CD4-positive, alpha-beta memory T cell (primary cell): Measurements from ENCODE around the gene ARHGEF19. TPM values are rescaled to one million over a fixed set of nuclear protein-coding genes. Genes with fewer than 3 reads are reported as not detected.

Experiments
- CTCF ChIA-PET: fragments of 350-600 bp; sonication (Branson Sonifier 250); formaldehyde crosslinking; loops from one replicate; lab custom pipeline; 2021; ENCODE audit warnings: inconsistent platforms; ENCODE audit not compliant: partially characterized antibody; lab: Charles Lee
- POLR2A ChIA-PET: fragments of 350-600 bp; sonication (Branson Sonifier 250); formaldehyde crosslinking; loops from one replicate; lab custom pipeline; 2021; ENCODE audit not compliant: partially characterized antibody; lab: Charles Lee
- DNase-seq, 5 donors: peaks; one replicate each; pipeline versions ENCODE4 v3.0.0 to v3.0.0-alpha.2; 2020 to 2022; ENCODE audit warnings: mixed read lengths in 1 of 5
- H3K27ac ChIP-seq: one replicate; pipeline ENCODE4 v1.7.0; 2013; ENCODE audit warnings: low read depth, low read length
- H3K27me3 ChIP-seq: 2 replicates; pipeline ENCODE4 v1.7.0; 2013; ENCODE audit warnings: mild to moderate bottlenecking, low read length, moderate library complexity; ENCODE audit not compliant: insufficient read depth
- H3K36me3 ChIP-seq: 2 replicates; pipeline ENCODE4 v1.7.0; 2013; ENCODE audit warnings: mild to moderate bottlenecking, low read length, moderate library complexity; ENCODE audit not compliant: insufficient read depth
- H3K4me1 ChIP-seq: 2 replicates; pipeline ENCODE4 v1.7.0; 2013; ENCODE audit warnings: mild to moderate bottlenecking, low read length, moderate library complexity; ENCODE audit not compliant: insufficient read depth
- H3K4me3 ChIP-seq, 2 donors: one replicate each; pipeline ENCODE4 v1.7.0; 2013; ENCODE audit warnings: low read length in 2 of 2, mild to moderate bottlenecking in 1 of 2
- H3K9me3 ChIP-seq, 2 donors: one replicate each; pipeline ENCODE4 v1.7.0; 2013; ENCODE audit warnings: low read length in 2 of 2, control low read depth in 1 of 2; ENCODE audit not compliant: control insufficient read depth in 1 of 2
- H3K27ac Mint-ChIP-seq, 7 donors: one replicate each; pipeline ENCODE4 v1.8.0; 2020 to 2021; ENCODE audit warnings: mixed read lengths in 7 of 7, mild to moderate bottlenecking in 6 of 7, inconsistent platforms in 3 of 7, moderate library complexity in 3 of 7
- H3K27me3 Mint-ChIP-seq, 2 donors: one replicate each; pipeline ENCODE4 v1.8.0; 2020 to 2021; ENCODE audit warnings: mixed read lengths in 2 of 2
- H3K36me3 Mint-ChIP-seq, 2 donors: one replicate each; pipeline ENCODE4 v1.8.0; 2020 to 2021; ENCODE audit warnings: mixed read lengths in 2 of 2, inconsistent platforms in 1 of 2, mild to moderate bottlenecking in 1 of 2
- H3K4me1 Mint-ChIP-seq, 4 donors: one replicate each; pipeline ENCODE4 v1.8.0; 2020 to 2021; ENCODE audit warnings: mixed read lengths in 4 of 4, mild to moderate bottlenecking in 1 of 4
- H3K4me3 Mint-ChIP-seq, 8 donors: one replicate each; pipeline ENCODE4 v1.8.0; 2020 to 2021; ENCODE audit warnings: mixed read lengths in 8 of 8, mild to moderate bottlenecking in 7 of 8, moderate library complexity in 6 of 8, inconsistent platforms in 3 of 8
- H3K9me3 Mint-ChIP-seq, 8 donors: one replicate each; pipeline ENCODE4 v1.8.0; 2020 to 2021; ENCODE audit warnings: mixed read lengths in 8 of 8, mild to moderate bottlenecking in 5 of 8, inconsistent platforms in 3 of 8, moderate library complexity in 1 of 8
- intact Hi-C: fragments of 100-400 bp; cut with micrococcal nuclease; formaldehyde crosslinking; loops from one replicate; pipeline ENCODE4 v1.15.1; 2023
- polyA plus RNA-seq, 2 donors: library from polyadenylated mRNA; unstranded; fragments of 300-500 nt; fragmentation: Illumina TruSeq; gene quantifications; one replicate each; pipeline ENCODE4 v1.2.3, GENCODE V29; 2021
- total RNA-seq, 2 experiments: library from RNA; stranded (reverse); gene quantifications; one replicate each; pipeline ENCODE4 v1.2.3, GENCODE V29; 2021

Gene ARHGEF19
- total and polyA plus RNA-seq, 4 experiments from 2014 or later: 7.6 to 16.7 (median 12.1) TPM

GRCh38 chr1:16209132-16209846 is 3.2 kb downstream of the ARHGEF19 start:
- CTCF ChIA-PET: interaction anchor here (1.4 kb wide), 1 partner anchor 139 kb away, joined by 3 read pairs; no protein-coding TSS in a partner anchor
- Mint-ChIP-seq H3K9me3 (no peaks in the 10 kb centered on the region), H3K27me3 (no peaks in the 10 kb centered on the region), H3K4me1 (peaks cover 1 to 23% (median 13%) of the 10 kb centered on the region in 4 donors), H3K27ac (peak overlapping the region in 3 of 7 donors; percentile 36 to 76 (median 43)), H3K4me3 (peak overlapping the region in 4 of 8 donors; percentile 32 to 47 (median 38)), H3K36me3 (peaks cover 0 to 9% of the 10 kb centered on the region in 2 donors)
- H3K9me3 ChIP-seq: no peaks in the 10 kb centered on the region
- H3K27ac ChIP-seq: no peak overlapping the region
- POLR2A ChIA-PET: interaction anchor here (1.8 kb wide), 1 partner anchor 23 kb away, joined by 4 read pairs; no protein-coding TSS in a partner anchor
- DNase-seq: no peak
- peaks cover 20% of the 10 kb centered on the region for H3K4me1 ChIP-seq
- intact Hi-C loops: loop anchor here (5.0 kb wide), 2 partner anchors 143 to 362 kb away; partner anchors contain the start of genes FBXO42 and SPEN
- no peaks in the 10 kb centered on the region for H3K27me3 ChIP-seq
- H3K36me3 ChIP-seq: no peaks in the 10 kb centered on the region
- no peak overlapping the region for H3K4me3 ChIP-seq

- H3K9me3 ChIP-seq: no peaks in the 10 kb centered on the region
- H3K27me3 ChIP-seq: no peaks in the 10 kb centered on the region
- ChIA-PET CTCF (interaction anchor here (1.4 kb wide), 1 partner anchor 138 kb away, joined by 3 read pairs; no protein-coding TSS in a partner anchor), POLR2A (interaction anchor here (1.8 to 3.8 kb wide), 2 partner anchors 9 to 24 kb away, joined by 4 to 42 read pairs; no protein-coding TSS in a partner anchor)
- Mint-ChIP-seq H3K27ac (peak overlapping the region in 2 of 7 donors; percentile 10 to 41), H3K4me3 (peak overlapping the region in 2 of 8 donors; percentile 35 to 47), H3K27me3 (no peaks in the 10 kb centered on the region), H3K36me3 (peaks cover 7 to 17% of the 10 kb centered on the region in 2 donors), H3K9me3 (peaks cover 0 to 1% (median 0%) of the 10 kb centered on the region in 8 donors), H3K4me1 (peaks cover 1 to 30% (median 15%) of the 10 kb centered on the region in 4 donors)
- H3K27ac ChIP-seq: no peak overlapping the region
- no peak overlapping the region for H3K4me3 ChIP-seq
- no peak for DNase-seq
- no peaks in the 10 kb centered on the region for H3K36me3 ChIP-seq
- intact Hi-C loops: loop anchor here (5.0 kb wide), 2 partner anchors 144 to 361 kb away; partner anchors contain the start of genes FBXO42 and SPEN
- H3K4me1 ChIP-seq: peaks cover 20% of the 10 kb centered on the region
These were observed 4.0 kb downstream of the ARHGEF19 start for GRCh38 chr1:16208270-16208987.

GRCh38 chr1:16207318-16208269 is 4.9 kb downstream of the ARHGEF19 start:
- intact Hi-C loops: loop anchor here (2.0 to 5.0 kb wide), 3 partner anchors 39 to 360 kb away; partner anchors contain the start of genes FBXO42 and SPEN
- Histone ChIP-seq H3K36me3 (no peaks in the 10 kb centered on the region), H3K27me3 (no peaks in the 10 kb centered on the region), H3K4me1 (peaks cover 20% of the 10 kb centered on the region), H3K9me3 (no peaks in the 10 kb centered on the region), H3K27ac (peak overlapping the region; percentile 76), H3K4me3 (peak overlapping the region; percentile 42 to 52)
- Mint-ChIP-seq H3K9me3 (peaks cover 0 to 2% (median 0%) of the 10 kb centered on the region in 8 donors), H3K27me3 (no peaks in the 10 kb centered on the region), H3K36me3 (peaks cover 14 to 25% of the 10 kb centered on the region in 2 donors), H3K27ac (peak overlapping the region; percentile 85 to 98 (median 97)), H3K4me3 (peak overlapping the region; percentile 89 to 97 (median 90)), H3K4me1 (peaks cover 1 to 36% (median 16%) of the 10 kb centered on the region in 4 donors)
- ChIA-PET POLR2A (interaction anchor here (0.6 to 3.8 kb wide), 5 partner anchors 10 to 36 kb away, joined by 3 to 42 read pairs (median 4); partner anchors contain the start of gene CPLANE2), CTCF (interaction anchor here (1.7 to 5.2 kb wide), 2 partner anchors 30 to 36 kb away, joined by 4 to 31 read pairs; partner anchors contain the start of gene CPLANE2)
- DNase-seq: no peak

- H3K4me3 Mint-ChIP-seq: peak overlapping the region; percentile 89 to 97 (median 90)
- H3K9me3 Mint-ChIP-seq: peaks cover 0 to 2% (median 0%) of the 10 kb centered on the region in 8 donors
- CTCF ChIA-PET: interaction anchor here (1.7 to 5.2 kb wide), 3 partner anchors 10 to 37 kb away, joined by 4 to 31 read pairs (median 7); partner anchors contain the start of gene CPLANE2
These were observed 5.7 kb downstream of the ARHGEF19 start for GRCh38 chr1:16206547-16207317.

GRCh38 chr1:16205891-16206546 is 6.4 kb downstream of the ARHGEF19 start:
- no peaks in the 10 kb centered on the region for H3K27me3 ChIP-seq
- intact Hi-C loops: loop anchor here (1.0 to 5.0 kb wide), 7 partner anchors 11 to 359 kb away; partner anchors contain the start of genes CPLANE2, FBXO42, SPEN and SZRD1
- no peak for DNase-seq

More at GRCh38 chr1:16206547-16207317, 5.7 kb downstream of the ARHGEF19 start:
- Mint-ChIP-seq H3K4me1 (peaks cover 1 to 36% (median 16%) of the 10 kb centered on the region in 4 donors), H3K27me3 (no peaks in the 10 kb centered on the region), H3K36me3 (peaks cover 14 to 25% of the 10 kb centered on the region in 2 donors), H3K27ac (peak overlapping the region; percentile 94 to 98 (median 97))
- intact Hi-C loops: loop anchor here (1.0 to 5.0 kb wide), 6 partner anchors 11 to 359 kb away; partner anchors contain the start of genes CPLANE2, FBXO42, SPEN and SZRD1
- Histone ChIP-seq H3K4me1 (peaks cover 20% of the 10 kb centered on the region), H3K36me3 (peaks cover under 1% of the 10 kb centered on the region), H3K27me3 (no peaks in the 10 kb centered on the region), H3K9me3 (no peaks in the 10 kb centered on the region), H3K27ac (peak overlapping the region; percentile 76), H3K4me3 (peak overlapping the region; percentile 52 to 61)
- POLR2A ChIA-PET: interaction anchor here (0.5 to 3.8 kb wide), 7 partner anchors 11 to 372 kb away, joined by 3 to 42 read pairs (median 3); partner anchors contain the start of gene CPLANE2
- peak; percentile 93 to 97 (median 94) for DNase-seq

More at GRCh38 chr1:16205891-16206546, 6.4 kb downstream of the ARHGEF19 start:
- Histone ChIP-seq H3K36me3 (peaks cover 7% of the 10 kb centered on the region), H3K4me1 (peaks cover 20% of the 10 kb centered on the region), H3K4me3 (peak overlapping the region in 1 of 2 donors; percentile 61), H3K9me3 (no peaks in the 10 kb centered on the region), H3K27ac (peak overlapping the region; percentile 76)
- peaks cover 1 to 36% (median 16%) of the 10 kb centered on the region in 4 donors for H3K4me1 Mint-ChIP-seq
- peaks cover 0 to 2% (median 0%) of the 10 kb centered on the region in 8 donors for H3K9me3 Mint-ChIP-seq
- H3K36me3 Mint-ChIP-seq: peaks cover 14 to 30% of the 10 kb centered on the region in 2 donors
- ChIA-PET POLR2A (interaction anchor here (0.5 to 3.8 kb wide), 5 partner anchors 12 to 372 kb away, joined by 3 to 42 read pairs (median 3); partner anchors contain the start of gene CPLANE2), CTCF (interaction anchor here (1.7 to 5.2 kb wide), 3 partner anchors 11 to 37 kb away, joined by 4 to 31 read pairs (median 7); partner anchors contain the start of gene CPLANE2)
- H3K27ac Mint-ChIP-seq: peak overlapping the region; percentile 94 to 98 (median 97)
- peak overlapping the region; percentile 89 to 97 (median 90) for H3K4me3 Mint-ChIP-seq
- H3K27me3 Mint-ChIP-seq: no peaks in the 10 kb centered on the region
